Subcutaneous adipose tissue (tissue), 4 donors: Measurements from ENCODE around the gene FSTL4. TPM values are rescaled to one million over a fixed set of nuclear protein-coding genes. Genes with fewer than 3 reads are reported as not detected.

Source experiments
- total RNA-seq, 4 donors: library from RNA; depleted of rRNA; stranded (reverse); fragments of >200 nt; gene quantifications; one replicate each; pipeline ENCODE4 v1.1.0, GENCODE V29; 2016
- TF ChIP-seq, protein P1 (sequence below): fragments of 450-650 bp; IDR thresholded peaks from one replicate; pipeline ENCODE4 v1.5.1; 2016; ENCODE audit warnings: low read depth, mild to moderate bottlenecking, control low read depth, antibody characterized with exemption, moderate library complexity

Gene FSTL4
- total RNA-seq, 4 donors from 2014 or later = not detected

DNA sequence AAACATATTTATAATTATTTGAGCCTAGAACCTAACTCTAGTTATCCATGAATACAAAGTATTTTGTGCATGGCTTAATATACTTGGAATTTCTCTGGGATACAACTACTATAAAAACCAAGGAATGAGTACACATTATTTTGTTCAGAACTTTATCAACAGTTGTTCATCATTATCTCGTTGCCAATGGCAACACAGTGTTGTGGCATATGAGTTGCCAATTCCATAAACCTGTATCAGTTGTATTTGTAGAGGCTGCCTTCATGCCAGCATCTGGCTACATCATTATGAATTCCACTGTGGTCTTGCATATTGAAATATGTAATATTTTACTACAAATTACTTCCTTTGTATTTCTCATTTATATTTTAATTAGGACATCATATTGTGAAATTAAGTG lies 250.4 kb downstream of the FSTL4 start:
- TF ChIP-seq, protein P1, sequence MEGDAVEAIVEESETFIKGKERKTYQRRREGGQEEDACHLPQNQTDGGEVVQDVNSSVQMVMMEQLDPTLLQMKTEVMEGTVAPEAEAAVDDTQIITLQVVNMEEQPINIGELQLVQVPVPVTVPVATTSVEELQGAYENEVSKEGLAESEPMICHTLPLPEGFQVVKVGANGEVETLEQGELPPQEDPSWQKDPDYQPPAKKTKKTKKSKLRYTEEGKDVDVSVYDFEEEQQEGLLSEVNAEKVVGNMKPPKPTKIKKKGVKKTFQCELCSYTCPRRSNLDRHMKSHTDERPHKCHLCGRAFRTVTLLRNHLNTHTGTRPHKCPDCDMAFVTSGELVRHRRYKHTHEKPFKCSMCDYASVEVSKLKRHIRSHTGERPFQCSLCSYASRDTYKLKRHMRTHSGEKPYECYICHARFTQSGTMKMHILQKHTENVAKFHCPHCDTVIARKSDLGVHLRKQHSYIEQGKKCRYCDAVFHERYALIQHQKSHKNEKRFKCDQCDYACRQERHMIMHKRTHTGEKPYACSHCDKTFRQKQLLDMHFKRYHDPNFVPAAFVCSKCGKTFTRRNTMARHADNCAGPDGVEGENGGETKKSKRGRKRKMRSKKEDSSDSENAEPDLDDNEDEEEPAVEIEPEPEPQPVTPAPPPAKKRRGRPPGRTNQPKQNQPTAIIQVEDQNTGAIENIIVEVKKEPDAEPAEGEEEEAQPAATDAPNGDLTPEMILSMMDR = no peak

DNA sequence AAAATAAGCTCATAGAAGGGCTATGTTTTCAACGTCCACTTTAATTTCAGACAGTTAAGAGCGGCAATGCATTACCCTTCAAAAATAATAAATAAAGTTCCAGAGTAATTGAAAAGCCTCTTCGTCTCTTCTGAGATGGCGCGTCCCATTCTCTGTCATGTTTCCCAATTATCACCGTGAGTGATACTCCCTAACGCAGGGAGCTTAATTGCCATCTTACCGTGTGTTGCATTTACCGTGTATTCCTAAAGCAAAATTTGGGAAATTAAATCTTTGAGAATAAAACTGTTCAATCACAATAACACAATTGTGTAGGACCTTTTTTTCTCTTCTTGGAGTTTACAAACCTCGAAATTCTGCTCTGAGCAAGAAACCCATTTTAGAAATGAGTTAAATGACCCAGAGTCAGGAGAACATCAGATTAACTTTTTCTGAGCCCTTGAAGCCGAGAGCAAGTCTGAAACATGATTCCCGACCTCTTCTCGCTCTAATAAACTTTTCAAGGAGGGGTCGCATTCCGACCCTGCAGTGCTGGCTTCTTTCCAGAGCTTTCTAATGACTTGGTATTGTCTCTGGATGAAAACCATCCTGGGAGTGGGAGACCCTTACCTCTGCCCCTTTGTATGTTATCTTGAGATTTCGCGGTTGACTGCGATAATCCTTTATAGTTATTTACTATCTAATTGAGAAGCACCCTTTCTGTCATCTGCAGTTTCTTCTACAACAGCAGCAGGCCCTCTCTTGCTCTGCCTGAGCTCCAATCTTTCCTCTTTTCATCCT lies 251.5 kb downstream of the FSTL4 start:
- TF ChIP-seq, protein P1 = no peak

DNA sequence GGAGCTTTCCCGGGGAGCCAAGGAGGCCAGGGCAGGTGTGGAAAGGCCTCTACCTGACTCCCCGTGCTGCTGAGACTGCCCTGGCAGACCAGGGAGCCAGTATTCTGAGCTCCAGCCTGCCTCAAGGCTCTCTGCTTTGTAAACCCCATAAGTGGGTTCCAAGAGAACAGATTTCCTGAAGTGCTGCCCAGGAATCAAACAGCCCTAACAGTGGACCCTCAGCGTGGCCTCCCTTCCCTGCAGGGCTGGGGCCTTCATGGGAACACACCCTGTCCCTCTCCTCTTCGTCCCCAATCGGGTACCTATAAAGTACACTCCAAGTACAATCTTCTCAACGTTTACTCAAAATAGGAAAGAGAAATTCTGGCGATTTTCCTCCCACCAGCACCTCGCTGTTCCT lies 252.5 kb downstream of the FSTL4 start:
- TF ChIP-seq, protein P1 = no peak

DNA sequence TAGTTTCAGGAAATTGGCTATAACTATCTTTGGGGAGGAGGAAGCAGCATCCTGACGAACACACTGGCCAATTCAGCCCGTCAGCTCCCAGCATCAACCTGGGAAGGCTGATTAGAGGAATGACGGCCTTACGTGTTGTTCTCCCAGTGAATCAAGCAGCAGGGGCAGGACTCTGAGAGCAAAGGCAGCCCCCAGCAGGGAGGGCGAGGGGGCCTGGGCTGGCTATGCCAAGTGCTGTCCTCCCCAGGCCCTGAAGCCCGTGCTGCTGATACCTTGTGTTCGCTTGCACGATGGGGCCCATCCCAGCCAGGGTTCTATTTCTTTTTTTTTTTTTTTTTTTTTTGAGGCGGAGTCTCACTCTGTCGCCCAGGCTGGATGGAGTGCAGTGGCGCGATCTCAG lies 254.1 kb downstream of the FSTL4 start:
- TF ChIP-seq, protein P1 = no peak

DNA sequence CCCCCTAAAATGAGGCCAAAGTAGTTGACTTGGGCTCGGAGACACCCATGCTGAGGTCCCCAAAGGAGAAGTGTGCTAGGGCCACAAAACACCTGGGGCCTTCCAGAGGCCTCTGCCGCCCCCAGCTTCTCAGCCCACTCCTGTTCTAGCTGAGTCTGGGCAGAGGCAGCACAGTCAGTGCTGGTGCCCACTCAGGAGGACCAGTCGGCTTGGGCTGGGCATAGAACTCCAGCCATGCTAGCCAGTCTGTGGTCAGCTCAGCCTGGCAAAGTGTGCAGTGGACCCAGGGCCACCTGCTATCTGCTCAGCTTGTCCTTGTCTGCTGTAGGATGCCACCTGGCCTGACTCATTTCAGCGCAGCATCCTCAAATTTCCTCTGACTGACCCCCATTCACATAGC lies 254.6 kb downstream of the FSTL4 start:
- TF ChIP-seq, protein P1 = no peak

DNA sequence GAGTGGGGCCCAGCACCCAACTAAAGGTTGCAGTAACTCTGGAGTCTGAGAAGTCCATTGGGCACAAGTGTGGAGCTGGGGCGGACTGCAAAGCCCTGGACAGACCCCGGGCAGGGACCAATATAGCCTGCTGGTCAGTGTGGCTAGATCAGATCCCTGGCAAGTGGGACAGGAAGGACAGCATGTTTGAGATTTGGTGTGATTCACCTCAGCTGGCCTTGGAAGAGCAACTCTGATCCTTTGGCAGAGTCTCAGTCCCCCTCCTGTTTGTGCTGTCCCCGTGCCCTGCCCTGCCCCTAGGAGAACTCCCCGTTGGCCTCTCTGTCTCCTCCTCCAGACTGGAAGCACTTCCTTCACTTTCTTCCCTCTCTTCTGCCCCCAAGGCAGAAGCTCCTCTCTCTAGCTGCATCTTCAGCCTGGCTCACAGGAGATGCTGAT lies 255.3 kb downstream of the FSTL4 start:
- TF ChIP-seq, protein P1 = no peak

DNA sequence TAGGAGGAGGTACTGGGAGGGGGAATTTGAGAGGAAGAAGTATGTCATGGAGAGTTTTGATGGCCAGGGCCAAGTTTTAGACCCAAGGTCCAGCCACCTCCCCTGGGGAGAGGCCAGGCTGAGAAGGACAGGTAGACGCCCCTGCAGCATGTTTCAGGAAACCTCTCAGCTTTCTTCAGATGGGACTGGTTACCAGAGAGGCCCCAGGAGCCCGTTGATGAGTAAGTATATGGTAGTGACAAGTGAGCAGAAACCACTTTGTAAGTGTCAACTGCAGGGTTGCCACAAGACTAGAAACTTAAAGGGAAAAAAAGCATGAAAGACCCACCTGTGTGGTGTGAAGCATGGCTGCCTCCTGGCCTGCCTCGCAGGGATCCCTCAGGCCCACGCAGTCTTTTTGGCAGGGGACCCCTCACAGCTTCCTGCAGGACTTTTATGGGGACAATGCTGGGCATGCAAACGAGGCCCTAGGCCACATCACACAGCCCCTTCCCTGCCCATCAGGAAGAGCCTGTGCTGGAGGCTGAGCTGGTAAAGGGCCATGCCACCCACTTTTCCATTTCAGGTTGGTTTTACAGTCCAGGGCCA lies 255.9 kb downstream of the FSTL4 start:
- TF ChIP-seq, protein P1 = no peak
